H1 (cell line): ENCODE measurements around the gene RNU2-1. TPM values are rescaled to one million over a fixed set of nuclear protein-coding genes. Genes with fewer than 3 reads are reported as not detected.

ENCODE experiments used
- CHD1 ChIP-seq: IDR thresholded peaks from 2 replicates; pipeline ENCODE4 v1.6.1; 2012; ENCODE audit warnings: low read depth, low read length, improper control_type of control experiment
- MAFK ChIP-seq: IDR thresholded peaks from 2 replicates; pipeline ENCODE4 v1.6.1; 2012; ENCODE audit warnings: low read depth, mild to moderate bottlenecking, improper control_type of control experiment, low read length
- polyA plus RNA-seq, 7 experiments: library from polyadenylated mRNA; depleted of rRNA in 3 of 7; stranded (reverse) in 5 of 7; unstranded in 2 of 7; fragments of >200 nt in 5 of 7; fragments of 200-250 nt in 2 of 7; gene quantifications; 1 replicate in 5 of 7; 2 replicates in 1 of 7; 4 replicates in 1 of 7; pipeline versions ENCODE4 v1.2.1 to v1.2.3, GENCODE V29; 2011 to 2013; ENCODE audit warnings: missing spikeins in 2 of 7, mixed read lengths in 2 of 7
- total RNA-seq: library from RNA; stranded (reverse); fragmentation: NEBNext Ultra II Directional; extraction: Animal tissue kit (Norgen Biotek cat#: 25700); gene quantifications from 2 replicates; pipeline ENCODE4 v1.2.1, GENCODE V29; 2021
- TF ChIP-seq, protein P1 (sequence below): fragments of 300-600 bp; sonication (generic); IDR thresholded peaks from 2 replicates; pipeline ENCODE4 v1.7.1; 2012; ENCODE audit warnings: low read length, moderate library complexity, mild to moderate bottlenecking, inconsistent platforms; ENCODE audit not compliant: insufficient replicate concordance

Gene RNU2-1
- total and polyA plus RNA-seq, 2 of the 8 experiments (the other 6 are each of a cell fraction or from before 2014, with no cell fraction given): 2,508 TPM; not detected in 1

DNA sequence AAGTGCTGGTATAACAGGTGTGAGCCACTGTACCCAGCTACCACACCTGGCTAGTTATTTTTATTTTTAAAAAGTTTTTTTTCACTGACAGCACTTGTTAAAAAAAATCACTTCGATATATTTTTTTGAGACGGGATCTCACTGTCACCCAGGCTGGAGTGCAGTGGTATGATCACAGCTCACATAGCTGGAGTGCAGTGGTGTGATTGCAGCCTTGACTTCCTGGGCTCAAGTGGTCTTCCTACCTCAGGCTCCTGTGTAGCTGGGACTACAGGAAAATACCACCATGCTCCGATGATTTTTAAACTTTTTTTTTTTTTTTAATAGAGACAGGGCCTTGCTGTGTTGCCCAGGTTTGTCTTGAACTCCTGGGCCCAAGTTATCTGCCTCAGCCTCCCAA is 49.9 kb downstream of the RNU2-1 start (continued):
- TF ChIP-seq, protein P1, sequence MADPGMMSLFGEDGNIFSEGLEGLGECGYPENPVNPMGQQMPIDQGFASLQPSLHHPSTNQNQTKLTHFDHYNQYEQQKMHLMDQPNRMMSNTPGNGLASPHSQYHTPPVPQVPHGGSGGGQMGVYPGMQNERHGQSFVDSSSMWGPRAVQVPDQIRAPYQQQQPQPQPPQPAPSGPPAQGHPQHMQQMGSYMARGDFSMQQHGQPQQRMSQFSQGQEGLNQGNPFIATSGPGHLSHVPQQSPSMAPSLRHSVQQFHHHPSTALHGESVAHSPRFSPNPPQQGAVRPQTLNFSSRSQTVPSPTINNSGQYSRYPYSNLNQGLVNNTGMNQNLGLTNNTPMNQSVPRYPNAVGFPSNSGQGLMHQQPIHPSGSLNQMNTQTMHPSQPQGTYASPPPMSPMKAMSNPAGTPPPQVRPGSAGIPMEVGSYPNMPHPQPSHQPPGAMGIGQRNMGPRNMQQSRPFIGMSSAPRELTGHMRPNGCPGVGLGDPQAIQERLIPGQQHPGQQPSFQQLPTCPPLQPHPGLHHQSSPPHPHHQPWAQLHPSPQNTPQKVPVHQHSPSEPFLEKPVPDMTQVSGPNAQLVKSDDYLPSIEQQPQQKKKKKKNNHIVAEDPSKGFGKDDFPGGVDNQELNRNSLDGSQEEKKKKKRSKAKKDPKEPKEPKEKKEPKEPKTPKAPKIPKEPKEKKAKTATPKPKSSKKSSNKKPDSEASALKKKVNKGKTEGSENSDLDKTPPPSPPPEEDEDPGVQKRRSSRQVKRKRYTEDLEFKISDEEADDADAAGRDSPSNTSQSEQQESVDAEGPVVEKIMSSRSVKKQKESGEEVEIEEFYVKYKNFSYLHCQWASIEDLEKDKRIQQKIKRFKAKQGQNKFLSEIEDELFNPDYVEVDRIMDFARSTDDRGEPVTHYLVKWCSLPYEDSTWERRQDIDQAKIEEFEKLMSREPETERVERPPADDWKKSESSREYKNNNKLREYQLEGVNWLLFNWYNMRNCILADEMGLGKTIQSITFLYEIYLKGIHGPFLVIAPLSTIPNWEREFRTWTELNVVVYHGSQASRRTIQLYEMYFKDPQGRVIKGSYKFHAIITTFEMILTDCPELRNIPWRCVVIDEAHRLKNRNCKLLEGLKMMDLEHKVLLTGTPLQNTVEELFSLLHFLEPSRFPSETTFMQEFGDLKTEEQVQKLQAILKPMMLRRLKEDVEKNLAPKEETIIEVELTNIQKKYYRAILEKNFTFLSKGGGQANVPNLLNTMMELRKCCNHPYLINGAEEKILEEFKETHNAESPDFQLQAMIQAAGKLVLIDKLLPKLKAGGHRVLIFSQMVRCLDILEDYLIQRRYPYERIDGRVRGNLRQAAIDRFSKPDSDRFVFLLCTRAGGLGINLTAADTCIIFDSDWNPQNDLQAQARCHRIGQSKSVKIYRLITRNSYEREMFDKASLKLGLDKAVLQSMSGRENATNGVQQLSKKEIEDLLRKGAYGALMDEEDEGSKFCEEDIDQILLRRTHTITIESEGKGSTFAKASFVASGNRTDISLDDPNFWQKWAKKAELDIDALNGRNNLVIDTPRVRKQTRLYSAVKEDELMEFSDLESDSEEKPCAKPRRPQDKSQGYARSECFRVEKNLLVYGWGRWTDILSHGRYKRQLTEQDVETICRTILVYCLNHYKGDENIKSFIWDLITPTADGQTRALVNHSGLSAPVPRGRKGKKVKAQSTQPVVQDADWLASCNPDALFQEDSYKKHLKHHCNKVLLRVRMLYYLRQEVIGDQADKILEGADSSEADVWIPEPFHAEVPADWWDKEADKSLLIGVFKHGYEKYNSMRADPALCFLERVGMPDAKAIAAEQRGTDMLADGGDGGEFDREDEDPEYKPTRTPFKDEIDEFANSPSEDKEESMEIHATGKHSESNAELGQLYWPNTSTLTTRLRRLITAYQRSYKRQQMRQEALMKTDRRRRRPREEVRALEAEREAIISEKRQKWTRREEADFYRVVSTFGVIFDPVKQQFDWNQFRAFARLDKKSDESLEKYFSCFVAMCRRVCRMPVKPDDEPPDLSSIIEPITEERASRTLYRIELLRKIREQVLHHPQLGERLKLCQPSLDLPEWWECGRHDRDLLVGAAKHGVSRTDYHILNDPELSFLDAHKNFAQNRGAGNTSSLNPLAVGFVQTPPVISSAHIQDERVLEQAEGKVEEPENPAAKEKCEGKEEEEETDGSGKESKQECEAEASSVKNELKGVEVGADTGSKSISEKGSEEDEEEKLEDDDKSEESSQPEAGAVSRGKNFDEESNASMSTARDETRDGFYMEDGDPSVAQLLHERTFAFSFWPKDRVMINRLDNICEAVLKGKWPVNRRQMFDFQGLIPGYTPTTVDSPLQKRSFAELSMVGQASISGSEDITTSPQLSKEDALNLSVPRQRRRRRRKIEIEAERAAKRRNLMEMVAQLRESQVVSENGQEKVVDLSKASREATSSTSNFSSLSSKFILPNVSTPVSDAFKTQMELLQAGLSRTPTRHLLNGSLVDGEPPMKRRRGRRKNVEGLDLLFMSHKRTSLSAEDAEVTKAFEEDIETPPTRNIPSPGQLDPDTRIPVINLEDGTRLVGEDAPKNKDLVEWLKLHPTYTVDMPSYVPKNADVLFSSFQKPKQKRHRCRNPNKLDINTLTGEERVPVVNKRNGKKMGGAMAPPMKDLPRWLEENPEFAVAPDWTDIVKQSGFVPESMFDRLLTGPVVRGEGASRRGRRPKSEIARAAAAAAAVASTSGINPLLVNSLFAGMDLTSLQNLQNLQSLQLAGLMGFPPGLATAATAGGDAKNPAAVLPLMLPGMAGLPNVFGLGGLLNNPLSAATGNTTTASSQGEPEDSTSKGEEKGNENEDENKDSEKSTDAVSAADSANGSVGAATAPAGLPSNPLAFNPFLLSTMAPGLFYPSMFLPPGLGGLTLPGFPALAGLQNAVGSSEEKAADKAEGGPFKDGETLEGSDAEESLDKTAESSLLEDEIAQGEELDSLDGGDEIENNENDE: no peak
- TF ChIP-seq MAFK (no peak), CHD1 (no peak)
